ENCODE results near the gene DERL2. TPM values are rescaled to one million over a fixed set of nuclear protein-coding genes. Genes with fewer than 3 reads are reported as not detected.
A peak's percentile ranks its signal among the peaks of the same experiment; 100 is the strongest.

Gene DERL2
- total RNA-seq, 1 experiment from 2014 or later: 56.7 TPM

GRCh38 chr17:5488752-5489151, 2.8 kb upstream of the DERL2 start:
- intact Hi-C loops (cut with micrococcal nuclease; ENCODE audit: unreplicated experiment): no loop called here
- H3K4me1 Mint-ChIP-seq (ENCODE audit: low read depth, unreplicated experiment): peaks cover 7% of the 10 kb centered on the region
- CTCF ChIA-PET: no interaction called here

GRCh38 chr17:5486206-5487124, 487 bp upstream of the DERL2 start, which contains the start of gene MIS12:
Gene MIS12, plus strand, starts transcription at chr17:5486566. Its CDS starts 2,297 bp downstream, at chr17:5488863.
- DNase-seq: peak; percentile 90
- peak within 1 kb of the TSS; percentile 88 for H3K4me3 Mint-ChIP-seq (ENCODE audit: low read depth, unreplicated experiment)
- H3K36me3 Mint-ChIP-seq (ENCODE audit: insufficient read depth, unreplicated experiment): peaks cover 66% of the 10 kb centered on the region
- H3K4me1 Mint-ChIP-seq (ENCODE audit: low read depth, unreplicated experiment): peaks cover 7% of the 10 kb centered on the region
- TF ChIP-seq CTCF (IDR thresholded peaks at IDR 0.05; ENCODE audit: unreplicated experiment): no peak
- H3K27ac Mint-ChIP-seq (ENCODE audit: unreplicated experiment): peak within 1 kb of the TSS; percentile 92
- TSS peak; percentile 56 for BruUV-seq (replicated peaks)
- no peaks in the 10 kb centered on the region for H3K27me3 Mint-ChIP-seq (ENCODE audit: unreplicated experiment)
- peaks cover 8% of the 10 kb centered on the region for H3K9me3 Mint-ChIP-seq (ENCODE audit: low read depth, unreplicated experiment)
- intact Hi-C loops (cut with micrococcal nuclease; ENCODE audit: unreplicated experiment): no loop called here
- CTCF ChIA-PET: interaction anchor here (0.5 to 0.9 kb wide), 4 partner anchors 47 to 1105 kb away, joined by 4 to 6 read pairs (median 4); partner anchors contain the start of gene C1QBP

More at GRCh38 chr17:5488752-5489151, 2.8 kb upstream of the DERL2 start:
- no peak for DNase-seq
- no TSS peak for BruUV-seq (replicated peaks)
- H3K27me3 Mint-ChIP-seq (ENCODE audit: unreplicated experiment): no peaks in the 10 kb centered on the region
- H3K36me3 Mint-ChIP-seq (ENCODE audit: insufficient read depth, unreplicated experiment): peaks cover 50% of the 10 kb centered on the region
- H3K9me3 Mint-ChIP-seq (ENCODE audit: low read depth, unreplicated experiment): peaks cover 8% of the 10 kb centered on the region
- no peak for TF ChIP-seq CTCF (IDR thresholded peaks at IDR 0.05; ENCODE audit: unreplicated experiment)
- no peak overlapping the region for H3K4me3 Mint-ChIP-seq (ENCODE audit: low read depth, unreplicated experiment)
- H3K27ac Mint-ChIP-seq (ENCODE audit: unreplicated experiment): peak overlapping the region; percentile 50

- Mint-ChIP-seq H3K4me1 (ENCODE audit: low read depth, unreplicated experiment) (no peaks in the 10 kb centered on the region), H3K9me3 (ENCODE audit: low read depth, unreplicated experiment) (no peaks in the 10 kb centered on the region), H3K27me3 (ENCODE audit: unreplicated experiment) (no peaks in the 10 kb centered on the region), H3K27ac (ENCODE audit: unreplicated experiment) (no peak overlapping the region), H3K36me3 (ENCODE audit: insufficient read depth, unreplicated experiment) (peaks cover 55% of the 10 kb centered on the region), H3K4me3 (ENCODE audit: low read depth, unreplicated experiment) (no peak overlapping the region)
- CTCF ChIA-PET: no interaction called here
- BruUV-seq (replicated peaks): no TSS peak
- TF ChIP-seq CTCF (IDR thresholded peaks at IDR 0.05; ENCODE audit: unreplicated experiment): no peak
- no peak for DNase-seq
- intact Hi-C loops (cut with micrococcal nuclease; ENCODE audit: unreplicated experiment): no loop called here
Observed at GRCh38 chr17:5481451-5481850, 4.5 kb downstream of the DERL2 start.

- Mint-ChIP-seq H3K27ac (ENCODE audit: unreplicated experiment) (no peak overlapping the region), H3K4me3 (ENCODE audit: low read depth, unreplicated experiment) (no peak overlapping the region), H3K4me1 (ENCODE audit: low read depth, unreplicated experiment) (no peaks in the 10 kb centered on the region), H3K27me3 (ENCODE audit: unreplicated experiment) (no peaks in the 10 kb centered on the region), H3K36me3 (ENCODE audit: insufficient read depth, unreplicated experiment) (peaks cover 55% of the 10 kb centered on the region), H3K9me3 (ENCODE audit: low read depth, unreplicated experiment) (no peaks in the 10 kb centered on the region)
- no TSS peak for BruUV-seq (replicated peaks)
- TF ChIP-seq CTCF (IDR thresholded peaks at IDR 0.05; ENCODE audit: unreplicated experiment): no peak
- intact Hi-C loops (cut with micrococcal nuclease; ENCODE audit: unreplicated experiment): no loop called here
- DNase-seq: no peak
- CTCF ChIA-PET: no interaction called here
Observed at GRCh38 chr17:5480962-5481361, 5.0 kb downstream of the DERL2 start.
